ENCODE measurements around the gene TARDBP. TPM values are rescaled to one million over a fixed set of nuclear protein-coding genes. Genes with fewer than 3 reads are reported as not detected.

The TARDBP gene
- polyA plus RNA-seq, 6 donors from 2014 or later, result 38.9 to 83.8 (median 64.3) TPM

Other genes starting within 250 kb of the TARDBP start
- gene CASZ1, start 216.0 kb upstream of the TARDBP start, polyA plus RNA-seq (ENCODE audit: low read depth in 6 of 6), result 1 to 10 TPM; 2.6 to 5.6 (median 3.8) TPM
- under 1 TPM in 2 of 6 donors, not detected in 4; 0.10 to 0.26 TPM for gene MASP2, start 34.6 kb downstream of the TARDBP start, polyA plus RNA-seq (ENCODE audit: low read depth in 6 of 6)
- gene SRM, start 47.4 kb downstream of the TARDBP start, polyA plus RNA-seq (ENCODE audit: low read depth in 6 of 6), result 100 to 1,000 TPM in 2 of 6 donors, 10 to 100 TPM in 4; 74.3 to 133 (median 89.4) TPM
- gene EXOSC10, start 87.2 kb downstream of the TARDBP start, polyA plus RNA-seq (ENCODE audit: low read depth in 6 of 6), result 10 to 100 TPM; 23.4 to 55.2 (median 41.4) TPM
- gene ANGPTL7, start 176.7 kb downstream of the TARDBP start, polyA plus RNA-seq (ENCODE audit: low read depth in 6 of 6), result not detected
- 10 to 100 TPM in 1 of 6 donors, 1 to 10 TPM in 4, under 1 TPM in 1; 0.88 to 10.3 (median 4.6) TPM for gene MTOR, start 249.9 kb downstream of the TARDBP start, polyA plus RNA-seq (ENCODE audit: low read depth in 6 of 6)